ENCODE measurements around the gene SLC26A9.

The SLC26A9 gene

DNA sequence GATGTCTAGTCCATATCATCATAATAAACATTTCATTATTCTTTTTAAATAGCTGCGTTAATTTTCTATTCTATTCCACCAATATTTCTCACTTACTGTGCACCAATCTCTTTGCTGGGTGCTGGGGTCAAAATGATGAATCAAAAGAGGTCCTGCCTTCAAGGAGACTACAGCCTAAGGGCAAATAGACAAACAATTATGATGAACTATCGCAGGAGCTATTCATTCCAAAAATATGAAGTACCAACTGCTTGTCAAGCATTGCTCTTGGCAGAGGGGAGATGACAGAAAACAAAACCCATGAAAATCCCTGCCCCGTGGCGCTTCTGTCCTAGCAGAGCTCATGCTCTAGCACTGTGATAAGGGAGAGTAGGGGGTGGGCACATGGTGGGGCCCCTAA lies 28.8 kb upstream of the SLC26A9 start:
- Histone ChIP-seq H3K9ac (ENCODE audit: low read depth, low read length) (no peak overlapping the region), H3K9me3 (ENCODE audit: control insufficient read depth, insufficient read depth, low read length) (no peaks in the 10 kb centered on the region), H3K27ac (ENCODE audit: low read depth, low read length) (no peak overlapping the region), H3K4me1 (ENCODE audit: control insufficient read depth, insufficient read depth, low read length) (no peaks in the 10 kb centered on the region), H3K4me3 (ENCODE audit: low read depth, low read length) (no peak overlapping the region), H3K36me3 (ENCODE audit: control insufficient read depth, insufficient read depth, low read length) (no peaks in the 10 kb centered on the region), H3K27me3 (ENCODE audit: control insufficient read depth, insufficient read depth, low read length) (no peaks in the 10 kb centered on the region)

DNA sequence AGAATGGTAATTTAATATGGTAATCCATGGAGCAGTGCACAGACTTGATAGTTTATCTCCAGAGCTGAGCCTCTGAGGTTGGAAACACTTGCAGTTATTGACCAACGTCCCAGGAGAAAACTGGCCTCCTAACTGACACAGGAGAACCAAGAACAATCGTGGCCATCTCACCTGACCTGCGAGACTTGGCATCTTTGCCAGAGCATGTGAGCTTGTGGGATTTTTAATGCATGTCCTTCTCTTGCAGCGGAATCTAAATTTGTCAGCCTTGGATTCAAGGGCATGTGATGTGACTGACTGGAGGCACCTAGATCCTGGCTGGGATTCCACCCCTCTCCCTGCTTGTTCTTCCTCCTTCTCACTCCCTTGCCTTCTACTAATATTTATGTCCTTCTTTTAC lies 27.8 kb upstream of the SLC26A9 start:
- Histone ChIP-seq H3K4me1 (ENCODE audit: control insufficient read depth, insufficient read depth, low read length) (no peaks in the 10 kb centered on the region), H3K27ac (ENCODE audit: low read depth, low read length) (no peak overlapping the region), H3K4me3 (ENCODE audit: low read depth, low read length) (no peak overlapping the region), H3K27me3 (ENCODE audit: control insufficient read depth, insufficient read depth, low read length) (no peaks in the 10 kb centered on the region), H3K36me3 (ENCODE audit: control insufficient read depth, insufficient read depth, low read length) (no peaks in the 10 kb centered on the region), H3K9ac (ENCODE audit: low read depth, low read length) (no peak overlapping the region), H3K9me3 (ENCODE audit: control insufficient read depth, insufficient read depth, low read length) (no peaks in the 10 kb centered on the region)

DNA sequence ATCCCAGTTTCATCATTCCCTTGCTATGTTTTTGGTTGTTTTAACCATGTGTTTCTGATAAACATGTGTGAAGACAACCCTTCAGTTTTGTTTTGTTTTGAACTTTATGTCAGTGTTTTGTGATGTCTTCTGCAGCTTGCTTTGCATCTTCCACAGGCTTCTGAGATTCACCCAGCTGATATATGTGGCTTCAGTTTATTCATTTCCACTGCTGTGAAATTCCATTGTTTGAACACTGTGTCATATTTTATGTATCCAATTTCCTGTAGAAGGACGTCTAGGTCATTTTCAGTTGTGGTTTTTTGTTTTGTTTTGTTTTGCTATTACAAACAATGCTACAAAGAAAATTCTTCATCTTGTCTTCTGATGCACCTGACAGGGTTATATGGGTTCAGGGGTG lies 27.2 kb upstream of the SLC26A9 start:
- H3K4me3 ChIP-seq (ENCODE audit: low read depth, low read length), result no peak overlapping the region
- H3K36me3 ChIP-seq (ENCODE audit: control insufficient read depth, insufficient read depth, low read length), result no peaks in the 10 kb centered on the region
- no peaks in the 10 kb centered on the region for H3K27me3 ChIP-seq (ENCODE audit: control insufficient read depth, insufficient read depth, low read length)
- no peaks in the 10 kb centered on the region for H3K9me3 ChIP-seq (ENCODE audit: control insufficient read depth, insufficient read depth, low read length)
- no peak overlapping the region for H3K9ac ChIP-seq (ENCODE audit: low read depth, low read length)
- no peaks in the 10 kb centered on the region for H3K4me1 ChIP-seq (ENCODE audit: control insufficient read depth, insufficient read depth, low read length)
- no peak overlapping the region for H3K27ac ChIP-seq (ENCODE audit: low read depth, low read length)

DNA sequence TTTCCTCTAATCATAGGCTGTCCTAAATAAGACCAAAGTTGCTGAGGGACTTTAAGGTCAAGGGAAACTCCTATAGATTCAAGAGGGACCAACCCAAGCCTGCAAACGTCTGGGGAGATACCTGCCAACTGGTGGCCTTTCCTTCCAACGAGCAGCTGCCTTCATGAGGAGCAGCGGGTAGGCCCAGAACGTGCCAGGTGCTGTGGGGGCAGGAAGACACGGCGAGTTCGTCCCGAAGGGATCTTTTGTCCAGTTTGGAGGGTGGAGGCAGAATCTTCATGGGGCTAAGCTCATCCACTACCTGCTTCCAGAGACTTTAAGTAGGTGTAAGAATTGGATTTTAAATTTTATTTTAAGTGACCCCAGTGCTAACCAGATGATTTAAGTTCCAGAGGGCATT lies 26.0 kb upstream of the SLC26A9 start:
- Histone ChIP-seq H3K27me3 (ENCODE audit: control insufficient read depth, insufficient read depth, low read length) (no peaks in the 10 kb centered on the region), H3K36me3 (ENCODE audit: control insufficient read depth, insufficient read depth, low read length) (no peaks in the 10 kb centered on the region), H3K27ac (ENCODE audit: low read depth, low read length) (no peak overlapping the region), H3K4me3 (ENCODE audit: low read depth, low read length) (no peak overlapping the region), H3K4me1 (ENCODE audit: control insufficient read depth, insufficient read depth, low read length) (0 out of 2 replicates have a peak, but pooled peaks cover 2% of the 10 kb centered on the region), H3K9me3 (ENCODE audit: control insufficient read depth, insufficient read depth, low read length) (no peaks in the 10 kb centered on the region), H3K9ac (ENCODE audit: low read depth, low read length) (no peak overlapping the region)

DNA sequence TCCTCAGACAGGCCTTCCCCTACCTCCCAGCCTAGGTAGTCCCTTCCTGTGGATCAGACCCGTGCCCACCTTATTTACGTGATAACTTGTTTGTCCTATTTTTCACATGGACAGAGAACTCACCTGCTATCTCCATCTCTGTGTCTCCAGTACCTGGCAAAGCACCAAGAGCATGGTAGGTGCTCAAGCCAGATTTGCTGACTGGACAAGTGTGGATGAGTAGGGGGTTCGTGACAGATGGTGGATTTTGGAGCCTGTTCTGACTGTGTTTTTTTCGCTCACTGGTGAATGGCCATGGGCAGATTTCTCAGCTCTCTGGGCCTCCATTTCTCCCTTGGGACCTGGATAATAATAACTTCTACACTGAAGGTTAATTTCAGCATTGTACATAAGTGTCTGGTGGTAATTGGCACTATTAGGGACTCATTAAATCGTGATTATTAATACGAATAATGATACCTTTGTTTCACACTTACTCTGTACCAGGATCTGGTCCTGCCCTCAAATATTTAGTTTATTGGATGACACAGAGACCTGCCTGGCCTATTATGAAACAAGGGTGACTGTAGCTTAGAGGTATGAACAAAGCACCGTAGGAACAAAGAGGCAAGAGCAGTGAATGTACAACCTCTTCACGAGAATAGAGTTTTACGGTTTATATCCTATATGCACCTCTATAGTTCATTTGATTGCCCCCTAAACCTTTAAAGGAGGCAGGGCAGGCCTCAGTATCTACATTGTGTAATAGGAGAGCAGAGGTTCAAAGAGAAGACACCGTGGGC lies 24.5 kb upstream of the SLC26A9 start:
- no peak overlapping the region for H3K4me3 ChIP-seq (ENCODE audit: low read depth, low read length)
- H3K4me1 ChIP-seq (ENCODE audit: control insufficient read depth, insufficient read depth, low read length), result 0 out of 2 replicates have a peak, but pooled peaks cover 2% of the 10 kb centered on the region
- H3K36me3 ChIP-seq (ENCODE audit: control insufficient read depth, insufficient read depth, low read length), result no peaks in the 10 kb centered on the region
- no peak overlapping the region for H3K9ac ChIP-seq (ENCODE audit: low read depth, low read length)
- no peak overlapping the region for H3K27ac ChIP-seq (ENCODE audit: low read depth, low read length)
- H3K9me3 ChIP-seq (ENCODE audit: control insufficient read depth, insufficient read depth, low read length), result no peaks in the 10 kb centered on the region
- no peaks in the 10 kb centered on the region for H3K27me3 ChIP-seq (ENCODE audit: control insufficient read depth, insufficient read depth, low read length)

GRCh38 chr1:205965036-205965884 lies 22.0 kb upstream of the SLC26A9 start:
- no peaks in the 10 kb centered on the region for H3K36me3 ChIP-seq (ENCODE audit: control insufficient read depth, insufficient read depth, low read length)
- no peaks in the 10 kb centered on the region for H3K9me3 ChIP-seq (ENCODE audit: control insufficient read depth, insufficient read depth, low read length)
- no peaks in the 10 kb centered on the region for H3K27me3 ChIP-seq (ENCODE audit: control insufficient read depth, insufficient read depth, low read length)
- 0 out of 2 replicates have a peak, but pooled peaks cover 2% of the 10 kb centered on the region for H3K4me1 ChIP-seq (ENCODE audit: control insufficient read depth, insufficient read depth, low read length)
- H3K4me3 ChIP-seq (ENCODE audit: low read depth, low read length), result no peak overlapping the region
- H3K27ac ChIP-seq (ENCODE audit: low read depth, low read length), result no peak overlapping the region
- H3K9ac ChIP-seq (ENCODE audit: low read depth, low read length), result no peak overlapping the region

DNA sequence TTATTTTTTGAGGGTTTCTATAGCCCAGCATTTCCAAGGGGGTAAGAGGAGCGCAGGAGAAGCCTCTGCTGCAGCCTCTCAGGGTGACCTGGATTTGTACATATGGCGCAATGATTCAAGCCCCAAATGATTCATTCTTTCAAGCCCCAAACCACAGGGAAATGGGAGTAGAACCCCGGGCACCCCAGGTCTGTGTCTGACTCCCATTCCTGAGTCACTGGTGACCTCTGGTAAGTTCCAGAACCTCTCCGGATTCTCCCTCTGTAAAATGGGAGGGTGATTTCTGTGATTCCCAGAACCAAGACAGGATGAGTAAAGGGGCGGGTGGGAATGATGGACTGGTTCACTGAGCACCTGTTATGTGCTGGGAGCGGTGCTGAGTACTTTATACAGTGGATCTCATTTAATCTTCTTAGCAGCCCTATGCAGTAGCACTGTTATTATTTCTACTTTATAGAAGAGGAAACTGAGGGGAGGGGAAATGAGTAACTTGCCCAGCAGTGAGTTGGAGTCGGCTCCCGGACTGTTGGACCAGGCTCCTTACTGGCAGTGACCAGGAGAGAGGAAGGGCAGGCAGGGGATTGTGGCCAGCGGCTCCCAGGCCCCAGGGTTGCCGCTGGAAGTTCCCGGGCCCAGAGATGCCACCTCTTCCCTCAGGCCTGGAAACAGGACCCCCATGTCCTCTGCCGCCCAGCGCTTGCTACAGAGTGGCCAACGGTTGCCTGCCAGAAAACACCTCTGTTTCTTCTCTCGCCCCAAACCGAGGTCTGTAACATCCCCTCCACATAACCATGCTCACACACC lies 20.3 kb upstream of the SLC26A9 start:
- Histone ChIP-seq H3K9ac (ENCODE audit: low read depth, low read length) (no peak overlapping the region), H3K4me1 (ENCODE audit: control insufficient read depth, insufficient read depth, low read length) (0 out of 2 replicates have a peak, but pooled peaks cover 2% of the 10 kb centered on the region), H3K27me3 (ENCODE audit: control insufficient read depth, insufficient read depth, low read length) (no peaks in the 10 kb centered on the region), H3K9me3 (ENCODE audit: control insufficient read depth, insufficient read depth, low read length) (no peaks in the 10 kb centered on the region), H3K27ac (ENCODE audit: low read depth, low read length) (no peak overlapping the region), H3K36me3 (ENCODE audit: control insufficient read depth, insufficient read depth, low read length) (no peaks in the 10 kb centered on the region), H3K4me3 (ENCODE audit: low read depth, low read length) (no peak overlapping the region)

GRCh38 chr1:205962821-205963221 lies 19.6 kb upstream of the SLC26A9 start:
- no peak overlapping the region for H3K4me3 ChIP-seq (ENCODE audit: low read depth, low read length)

DNA sequence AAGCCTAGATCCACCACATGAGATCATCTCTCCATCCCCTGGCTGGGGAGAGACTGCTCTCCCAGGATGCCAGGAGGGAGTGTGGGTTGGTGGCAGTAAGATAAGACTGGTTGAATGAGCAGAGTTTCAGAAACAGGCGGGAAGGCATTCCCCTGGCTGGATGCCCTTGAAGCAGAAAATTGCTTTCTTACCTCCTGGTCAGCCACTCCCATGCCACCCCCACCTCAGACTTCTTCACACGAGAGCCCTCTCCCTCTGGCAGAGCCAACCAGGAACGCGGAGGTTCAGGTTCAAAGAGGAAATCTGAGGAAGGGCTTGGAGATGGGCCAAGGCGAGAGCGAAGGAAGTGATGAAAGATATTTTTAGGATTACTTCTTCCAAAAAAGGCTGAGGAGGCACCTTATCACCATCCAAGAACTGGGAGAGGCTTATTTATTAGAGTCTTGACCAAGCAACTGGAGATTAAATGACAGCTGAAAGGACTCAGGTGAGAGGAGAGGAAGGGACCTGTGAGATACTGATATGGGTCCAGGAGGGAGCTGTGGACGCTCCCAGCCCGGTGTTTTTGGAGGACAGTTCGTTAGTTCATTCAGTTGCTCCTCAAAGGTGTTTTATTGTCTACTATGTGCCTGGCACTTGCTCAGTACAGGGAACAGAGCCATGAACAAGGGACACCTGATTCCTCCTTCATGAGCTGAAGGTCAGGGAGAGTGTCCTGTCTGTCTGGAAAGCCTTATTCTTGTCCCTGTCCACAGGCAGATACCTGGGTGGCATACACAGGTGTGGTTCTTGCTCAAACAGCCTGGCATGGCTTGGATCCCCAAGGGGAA lies 18.9 kb upstream of the SLC26A9 start:
- Histone ChIP-seq H3K36me3 (ENCODE audit: control insufficient read depth, insufficient read depth, low read length) (no peaks in the 10 kb centered on the region), H3K9me3 (ENCODE audit: control insufficient read depth, insufficient read depth, low read length) (no peaks in the 10 kb centered on the region), H3K27me3 (ENCODE audit: control insufficient read depth, insufficient read depth, low read length) (no peaks in the 10 kb centered on the region), H3K9ac (ENCODE audit: low read depth, low read length) (no peak overlapping the region), H3K27ac (ENCODE audit: low read depth, low read length) (no peak overlapping the region), H3K4me3 (ENCODE audit: low read depth, low read length) (no peak overlapping the region), H3K4me1 (ENCODE audit: control insufficient read depth, insufficient read depth, low read length) (0 out of 2 replicates have a peak, but pooled peaks cover 2% of the 10 kb centered on the region)

More at GRCh38 chr1:205962821-205963221, 19.6 kb upstream of the SLC26A9 start:
- Histone ChIP-seq H3K4me1 (ENCODE audit: control insufficient read depth, insufficient read depth, low read length) (0 out of 2 replicates have a peak, but pooled peaks cover 2% of the 10 kb centered on the region), H3K27me3 (ENCODE audit: control insufficient read depth, insufficient read depth, low read length) (no peaks in the 10 kb centered on the region), H3K27ac (ENCODE audit: low read depth, low read length) (no peak overlapping the region), H3K9me3 (ENCODE audit: control insufficient read depth, insufficient read depth, low read length) (no peaks in the 10 kb centered on the region), H3K36me3 (ENCODE audit: control insufficient read depth, insufficient read depth, low read length) (no peaks in the 10 kb centered on the region), H3K9ac (ENCODE audit: low read depth, low read length) (no peak overlapping the region)

GRCh38 chr1:205961405-205961804 lies 18.1 kb upstream of the SLC26A9 start:
- no peaks in the 10 kb centered on the region for H3K27me3 ChIP-seq (ENCODE audit: control insufficient read depth, insufficient read depth, low read length)
- H3K4me1 ChIP-seq (ENCODE audit: control insufficient read depth, insufficient read depth, low read length), result 0 out of 2 replicates have a peak, but pooled peaks cover 2% of the 10 kb centered on the region
- no peaks in the 10 kb centered on the region for H3K9me3 ChIP-seq (ENCODE audit: control insufficient read depth, insufficient read depth, low read length)
- H3K9ac ChIP-seq (ENCODE audit: low read depth, low read length), result no peak overlapping the region
- H3K36me3 ChIP-seq (ENCODE audit: control insufficient read depth, insufficient read depth, low read length), result no peaks in the 10 kb centered on the region
- no peak overlapping the region for H3K4me3 ChIP-seq (ENCODE audit: low read depth, low read length)
- H3K27ac ChIP-seq (ENCODE audit: low read depth, low read length), result no peak overlapping the region
